ENCODE data around the gene CLPTM1L.

Gene CLPTM1L

GRCh38 chr5:1352231-1353219 lies 7.6 kb upstream of the CLPTM1L start:
- ChIA-PET POLR2A (interaction anchor here (1.1 kb wide), 1 partner anchor 34 kb away, joined by 3 read pairs; no protein-coding TSS in a partner anchor), CTCF (interaction anchor here (0.7 to 1.7 kb wide), 3 partner anchors 28 to 293 kb away, joined by 3 to 6 read pairs (median 4); no protein-coding TSS in a partner anchor)
- Histone ChIP-seq H3K27ac (ENCODE audit: extremely low read depth, low read depth, low read length) (no peak overlapping the region), H3K9me3 (ENCODE audit: control insufficient read depth, insufficient read depth, low read depth, low read length) (no peaks in the 10 kb centered on the region), H3K4me3 (ENCODE audit: low read depth, low read length) (no peak overlapping the region), H3K36me3 (ENCODE audit: control insufficient read depth in 2 of 2, insufficient read depth in 1 of 2, low read length in 2 of 2) (no peaks in the 10 kb centered on the region), H3K4me1 (ENCODE audit: control insufficient read depth, insufficient read depth, low read length) (no peaks in the 10 kb centered on the region)
- TF ChIP-seq ZNF341 (tag by site-specific recombination; IDR thresholded peaks at IDR 0.05; ENCODE audit: low read depth) (peak; percentile 66), ZNF26 (tag by site-specific recombination; IDR thresholded peaks at IDR 0.05) (no peak), ZBTB8A (tag by site-specific recombination; IDR thresholded peaks at IDR 0.05) (no peak), ZNF433 (tag by site-specific recombination; IDR thresholded peaks at IDR 0.05; ENCODE audit: low read depth) (no peak), MZF1 (tag by site-specific recombination; IDR thresholded peaks at IDR 0.05; ENCODE audit: borderline replicate concordance) (no peak)

- ChIA-PET CTCF (interaction anchor here (0.5 to 0.8 kb wide), 2 partner anchors 29 to 101 kb away, joined by 4 to 5 read pairs; no protein-coding TSS in a partner anchor), POLR2A (no interaction called here)
- H3K9me3 ChIP-seq (ENCODE audit: control insufficient read depth, insufficient read depth, low read depth, low read length), result no peaks in the 10 kb centered on the region
- no peak for TF ChIP-seq ZNF175 (tag by site-specific recombination; IDR thresholded peaks at IDR 0.05)
- TF ChIP-seq ZNF654 (tag by site-specific recombination; IDR thresholded peaks at IDR 0.05; ENCODE audit: low read depth), result no peak
- TF ChIP-seq ZNF23 (tag by site-specific recombination; IDR thresholded peaks at IDR 0.05; ENCODE audit: borderline replicate concordance), result no peak
- no peak for TF ChIP-seq TSHZ1 (tag by site-specific recombination; IDR thresholded peaks at IDR 0.05; ENCODE audit: borderline replicate concordance)
- no peak for TF ChIP-seq ZNF530 (tag by site-specific recombination; IDR thresholded peaks at IDR 0.05; ENCODE audit: low read depth)
- no peak for TF ChIP-seq ZSCAN18 (tag by site-specific recombination; IDR thresholded peaks at IDR 0.05)
- TF ChIP-seq OSR2 (tag by site-specific recombination; IDR thresholded peaks at IDR 0.05), result no peak
- H3K4me3 ChIP-seq (ENCODE audit: low read depth, low read length), result no peak overlapping the region
- no peaks in the 10 kb centered on the region for H3K36me3 ChIP-seq (ENCODE audit: control insufficient read depth in 2 of 2, insufficient read depth in 1 of 2, low read length in 2 of 2)
- H3K4me1 ChIP-seq (ENCODE audit: control insufficient read depth, insufficient read depth, low read length), result no peaks in the 10 kb centered on the region
- no peak overlapping the region for H3K27ac ChIP-seq (ENCODE audit: extremely low read depth, low read depth, low read length)
Measured at GRCh38 chr5:1351156-1351555, 6.3 kb upstream of the CLPTM1L start.

GRCh38 chr5:1349246-1349645 lies 4.3 kb upstream of the CLPTM1L start:
- POLR2A ChIA-PET, result no interaction called here
- no peaks in the 10 kb centered on the region for H3K4me1 ChIP-seq (ENCODE audit: control insufficient read depth, insufficient read depth, low read length)
- H3K27ac ChIP-seq (ENCODE audit: extremely low read depth, low read depth, low read length), result no peak overlapping the region
- no peaks in the 10 kb centered on the region for H3K36me3 ChIP-seq (ENCODE audit: control insufficient read depth in 2 of 2, insufficient read depth in 1 of 2, low read length in 2 of 2)
- no peaks in the 10 kb centered on the region for H3K9me3 ChIP-seq (ENCODE audit: control insufficient read depth, insufficient read depth, low read depth, low read length)
- no peak overlapping the region for H3K4me3 ChIP-seq (ENCODE audit: low read depth, low read length)
- CTCF ChIA-PET, result interaction anchor here (0.7 to 1.3 kb wide), 2 partner anchors 44 to 175 kb away, joined by 4 to 7 read pairs; no protein-coding TSS in a partner anchor
- TF ChIP-seq ZFP37 (tag by site-specific recombination; IDR thresholded peaks at IDR 0.05) (no peak), ZNF513 (tag by site-specific recombination; IDR thresholded peaks at IDR 0.05) (no peak), ZNF280D (tag by site-specific recombination; IDR thresholded peaks at IDR 0.05) (no peak), PBX3 (CRISPR knock-in tag; IDR thresholded peaks at IDR 0.05) (no peak)

All from HEK293 (cell line).